Activated T-cell treated with anti-CD3 and anti-CD28 coated beads, Interleukin-2, amount 50 U/mL, for 1 hour (primary cell): ENCODE data around the gene CSF1R.

Experiments used
- DNase-seq: peaks from one replicate; pipeline ENCODE4 v3.0.0-alpha.2; 2020

Gene CSF1R

GRCh38 chr5:150022681-150023080 lies 63.7 kb downstream of the CSF1R start:
- no peak for DNase-seq

GRCh38 chr5:150022158-150022531 lies 64.2 kb downstream of the CSF1R start:
- DNase-seq = no peak

DNA sequence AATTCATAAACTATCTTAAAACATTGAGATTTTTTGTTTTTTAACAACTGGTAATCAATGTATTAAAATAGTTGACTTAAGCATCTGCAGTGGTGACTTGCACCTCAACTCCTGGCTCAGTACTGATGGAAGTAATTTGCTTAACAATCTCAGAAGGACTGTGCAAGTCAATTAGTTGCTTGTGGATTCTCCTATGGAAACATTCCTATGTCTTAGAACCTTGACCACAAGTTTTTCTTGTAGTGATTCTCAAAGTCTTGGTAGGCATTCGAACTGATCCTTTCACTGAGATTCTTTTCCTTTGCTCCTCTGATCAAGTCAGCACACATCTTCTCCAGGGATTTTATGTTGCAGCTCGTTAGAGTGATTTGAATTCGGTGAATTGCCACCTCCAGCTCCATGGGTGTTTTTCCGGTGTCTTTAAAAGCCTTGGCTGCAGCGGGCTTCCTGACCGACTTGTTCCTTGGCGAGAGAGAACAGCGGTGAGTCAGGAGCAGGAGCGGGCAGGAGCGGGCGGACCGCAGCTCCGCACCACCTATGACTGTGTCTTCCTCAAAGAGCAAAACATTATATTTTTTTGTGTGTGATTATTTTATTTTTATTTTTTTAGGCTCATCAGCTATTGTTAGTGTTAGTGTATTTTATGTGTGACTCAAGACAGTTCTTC lies 64.7 kb downstream of the CSF1R start:
- DNase-seq = no peak

GRCh38 chr5:150020249-150020648 lies 66.1 kb downstream of the CSF1R start:
- DNase-seq = no peak

DNA sequence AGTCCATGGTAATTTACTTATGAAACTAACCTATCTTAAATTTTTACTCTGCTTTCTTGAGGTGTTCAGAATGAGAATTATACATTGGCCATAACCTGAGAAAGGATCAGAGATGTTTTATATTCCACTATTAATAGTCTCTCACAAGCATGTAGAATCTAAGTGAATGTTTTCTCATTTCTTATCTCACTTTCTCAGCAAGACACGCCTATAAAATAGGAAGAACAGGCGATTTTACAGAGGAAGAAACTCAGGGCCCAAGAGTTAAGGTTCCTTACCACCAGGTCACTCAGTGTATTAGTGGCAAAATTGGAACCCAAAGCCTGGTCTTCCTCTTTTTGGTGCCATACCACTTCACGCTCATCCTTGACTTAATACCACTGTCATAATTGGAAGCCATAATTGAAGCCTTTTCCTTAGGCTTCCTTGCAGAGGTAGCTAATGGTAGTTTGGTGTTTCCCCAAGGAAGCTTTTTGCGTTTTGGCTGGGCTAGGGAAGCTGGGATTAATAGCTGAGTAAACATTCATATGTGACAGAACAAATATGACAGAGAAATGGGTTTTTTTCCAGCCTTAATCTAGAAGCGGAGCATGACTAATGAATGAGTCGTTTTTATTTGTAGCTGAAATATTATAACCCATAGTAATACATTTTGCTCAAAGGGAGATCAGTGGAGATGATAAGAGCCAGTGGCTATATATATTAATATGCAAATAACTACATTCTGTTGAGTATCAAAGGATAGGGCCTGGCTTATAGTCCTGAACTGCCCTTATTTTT lies 68.9 kb downstream of the CSF1R start:
- DNase-seq = no peak

DNA sequence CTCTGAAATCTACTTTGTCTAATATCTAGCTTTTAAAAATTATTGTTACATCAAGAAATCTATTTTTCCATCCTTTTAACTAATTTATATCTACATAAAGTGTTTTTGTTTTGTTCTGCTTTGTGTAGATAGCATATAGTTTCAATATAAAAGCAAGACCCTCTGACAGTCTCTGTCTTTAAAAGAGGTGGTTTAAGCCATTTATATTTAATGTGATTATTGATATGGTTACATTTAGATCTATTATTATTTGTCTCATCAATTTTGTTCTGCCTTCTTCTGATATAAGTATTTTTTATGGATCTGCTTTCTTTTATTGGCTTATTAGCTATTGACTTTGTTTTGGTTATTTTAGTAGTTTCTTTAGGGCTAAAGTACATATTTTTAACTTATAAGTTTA lies 69.8 kb downstream of the CSF1R start:
- no peak for DNase-seq

DNA sequence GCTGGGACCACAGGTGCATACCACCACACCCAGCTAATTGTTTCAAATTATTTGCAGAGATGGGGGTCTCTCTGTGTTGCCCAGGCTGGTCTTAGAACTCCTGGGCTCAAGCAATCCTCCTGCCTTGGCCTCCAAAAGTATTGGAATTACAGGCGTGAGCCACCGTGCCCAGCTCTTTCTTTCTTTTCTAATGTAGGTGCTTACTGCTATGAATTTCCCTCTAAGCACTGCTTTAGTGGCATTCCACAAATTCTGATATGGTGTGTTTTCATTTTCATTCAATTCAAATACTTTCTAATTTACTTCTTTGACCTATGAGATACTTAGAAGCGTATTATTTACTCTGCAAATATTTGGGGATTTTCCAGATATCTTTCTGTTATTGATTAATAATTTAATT lies 70.9 kb downstream of the CSF1R start:
- no peak for DNase-seq

- DNase-seq = no peak
These were observed 71.9 kb downstream of the CSF1R start for GRCh38 chr5:150014456-150014855.

- DNase-seq = no peak
These were observed 72.4 kb downstream of the CSF1R start for GRCh38 chr5:150013931-150014330.

- DNase-seq = no peak
These were observed 76.5 kb downstream of the CSF1R start for GRCh38 chr5:150009671-150010387.

GRCh38 chr5:150007050-150007449 lies 79.3 kb downstream of the CSF1R start:
- no peak for DNase-seq

GRCh38 chr5:150006318-150006717 lies 80.0 kb downstream of the CSF1R start:
- DNase-seq = no peak
